Hepatocyte (in vitro differentiated cells): ENCODE results near the gene MUC2. TPM values are rescaled to one million over a fixed set of nuclear protein-coding genes. Genes with fewer than 3 reads are reported as not detected.

ENCODE experiments used
- DNase-seq: peaks from one replicate; pipeline ENCODE4 v3.0.0-alpha.2; 2016; ENCODE audit warnings: low spot score
- H2AFZ ChIP-seq: fragments of 200-600 bp; sonication (generic); 2 replicates; pipeline ENCODE4 v1.6.0; 2016; ENCODE audit warnings: antibody characterized with exemption, mild to moderate bottlenecking
- H3K27ac ChIP-seq: fragments of 200-600 bp; sonication (generic); 2 replicates; pipeline ENCODE4 v1.5.1; 2016; ENCODE audit warnings: mild to moderate bottlenecking
- H3K27me3 ChIP-seq: fragments of 200-600 bp; sonication (generic); 2 replicates; pipeline ENCODE4 v1.6.1; 2016
- H3K36me3 ChIP-seq: fragments of 200-600 bp; sonication (generic); replicated peaks from 2 replicates; pipeline ENCODE4 v1.5.1; 2016; ENCODE audit warnings: low read depth; ENCODE audit not compliant: insufficient read depth
- H3K4me1 ChIP-seq: fragments of 200-600 bp; sonication (generic); 2 replicates; pipeline ENCODE4 v1.5.1; 2016; ENCODE audit warnings: mild to moderate bottlenecking, moderate library complexity; ENCODE audit not compliant: insufficient read depth
- H3K4me2 ChIP-seq: fragments of 200-600 bp; sonication (generic); 2 replicates; pipeline ENCODE4 v1.6.0; 2016
- H3K4me3 ChIP-seq: fragments of 200-600 bp; sonication (generic); 2 replicates; pipeline ENCODE4 v1.5.1; 2016; ENCODE audit warnings: mild to moderate bottlenecking
- H3K79me2 ChIP-seq: fragments of 200-600 bp; sonication (generic); 2 replicates; pipeline ENCODE4 v1.6.0; 2017; ENCODE audit warnings: mild to moderate bottlenecking
- H3K9me2 ChIP-seq: fragments of 200-600 bp; sonication (generic); replicated peaks from 2 replicates; pipeline ENCODE4 v1.6.0; 2017; ENCODE audit warnings: mild to moderate bottlenecking; ENCODE audit not compliant: insufficient read depth
- H3K9me3 ChIP-seq: fragments of 200-600 bp; sonication (generic); 2 replicates; pipeline ENCODE4 v1.5.1; 2016; ENCODE audit warnings: low read depth, mild to moderate bottlenecking
- H4K20me1 ChIP-seq: fragments of 200-600 bp; sonication (generic); 2 replicates; pipeline ENCODE4 v1.6.0; 2016; ENCODE audit warnings: mild to moderate bottlenecking; ENCODE audit not compliant: insufficient read depth, poor library complexity, severe bottlenecking
- CTCF ChIP-seq: fragments of 200-600 bp; sonication (generic); IDR thresholded peaks from 2 replicates; pipeline ENCODE4 v1.5.1; 2016; ENCODE audit warnings: antibody characterized with exemption, mild to moderate bottlenecking; ENCODE audit not compliant: poor library complexity
- EZH2 ChIP-seq: fragments of 200-600 bp; sonication (generic); IDR thresholded peaks from 2 replicates; pipeline ENCODE4 v1.6.1; 2016; ENCODE audit warnings: antibody characterized with exemption, mild to moderate bottlenecking, borderline replicate concordance
- EZH2phosphoT487 ChIP-seq: fragments of 200-600 bp; sonication (generic); IDR thresholded peaks from one replicate; pipeline ENCODE4 v1.6.1; 2018; ENCODE audit warnings: antibody characterized with exemption, mild to moderate bottlenecking, low read depth, moderate library complexity; ENCODE audit not compliant: unreplicated experiment, severe bottlenecking
- WGBS: methylation state at CpG from one replicate; pipeline ENCODE4 v1.1.6; 2016; ENCODE audit warnings: low lambda C conversion rate; ENCODE audit errors: missing lambda C conversion rate; 5-methylcytosine and 5-hydroxymethylcytosine counted together
- polyA plus RNA-seq: library from polyadenylated mRNA; unstranded; fragments of >200 nt; fragmentation: Nextera tagmentation; extraction: Ambion mirVana; gene quantifications from 2 replicates; pipeline ENCODE4 v1.2.1, GENCODE V29; 2016
- total RNA-seq: library from RNA; depleted of rRNA; stranded (reverse); fragments of >200 nt; gene quantifications from 2 replicates; pipeline ENCODE4 v1.2.3, GENCODE V29; 2014

The MUC2 gene
- total and polyA plus RNA-seq, 2 experiments from 2014 or later: 0.77 to 6.7 TPM

DNA sequence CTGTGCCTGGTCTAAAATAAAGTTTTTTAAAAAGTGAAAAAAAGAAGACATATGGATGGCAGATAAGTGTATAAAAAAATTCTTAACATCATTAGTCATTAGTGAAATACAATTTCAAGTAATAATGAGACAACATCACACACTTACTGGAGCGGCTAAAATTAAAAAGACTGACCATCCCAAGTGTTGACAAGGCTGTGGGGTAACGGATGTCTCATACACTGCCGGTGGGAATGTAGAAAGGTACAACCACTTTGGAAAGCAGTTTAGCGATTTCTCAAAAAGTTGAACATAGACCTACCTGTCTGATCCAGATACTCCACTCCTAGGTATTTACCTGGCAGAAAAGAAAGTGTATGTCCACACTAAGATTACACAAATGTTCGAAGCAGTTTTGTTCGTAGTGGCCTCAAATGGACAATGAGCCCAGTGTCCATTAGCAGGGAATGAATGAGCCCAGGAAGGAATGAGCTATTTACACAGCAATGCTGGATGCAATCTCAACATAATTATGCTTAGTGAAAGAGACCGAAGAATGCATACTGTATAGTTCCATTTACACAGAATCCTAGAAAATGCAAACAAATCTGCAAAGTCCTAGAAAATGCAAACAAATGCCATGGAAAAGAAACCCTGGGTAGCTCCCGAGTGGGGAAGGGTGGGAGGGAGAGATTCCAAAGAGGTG lies 6.7 kb upstream of the MUC2 start:
- H3K4me3 ChIP-seq: no peak overlapping the region
- no peaks in the 10 kb centered on the region for H4K20me1 ChIP-seq
- TF ChIP-seq CTCF: no peak
- no peak for TF ChIP-seq EZH2
- TF ChIP-seq EZH2phosphoT487: no peak
- H3K4me1 ChIP-seq: peaks cover 8% of the 10 kb centered on the region
- no peak overlapping the region for H2AFZ ChIP-seq
- H3K79me2 ChIP-seq: no peaks in the 10 kb centered on the region
- H3K36me3 ChIP-seq: no peaks in the 10 kb centered on the region
- H3K4me2 ChIP-seq: no peak overlapping the region
- WGBS: 68% methylated on average over 8 of the region's 8 CpGs
- no peaks in the 10 kb centered on the region for H3K27me3 ChIP-seq
- H3K9me3 ChIP-seq: no peaks in the 10 kb centered on the region
- H3K9me2 ChIP-seq: no peaks in the 10 kb centered on the region
- no peak for DNase-seq
- no peak overlapping the region for H3K27ac ChIP-seq

- no peaks in the 10 kb centered on the region for H3K27me3 ChIP-seq
- no peaks in the 10 kb centered on the region for H3K36me3 ChIP-seq
- no peak for DNase-seq
- H3K9me2 ChIP-seq: no peaks in the 10 kb centered on the region
- no peak overlapping the region for H2AFZ ChIP-seq
- no peaks in the 10 kb centered on the region for H3K79me2 ChIP-seq
- no peaks in the 10 kb centered on the region for H4K20me1 ChIP-seq
- H3K27ac ChIP-seq: no peak overlapping the region
- no peak for TF ChIP-seq EZH2
- H3K9me3 ChIP-seq: no peaks in the 10 kb centered on the region
- no peak overlapping the region for H3K4me2 ChIP-seq
- H3K4me1 ChIP-seq: peaks cover 26% of the 10 kb centered on the region
- H3K4me3 ChIP-seq: no peak overlapping the region
These were observed 4.9 kb upstream of the MUC2 start for GRCh38 chr11:1069740-1070139.

DNA sequence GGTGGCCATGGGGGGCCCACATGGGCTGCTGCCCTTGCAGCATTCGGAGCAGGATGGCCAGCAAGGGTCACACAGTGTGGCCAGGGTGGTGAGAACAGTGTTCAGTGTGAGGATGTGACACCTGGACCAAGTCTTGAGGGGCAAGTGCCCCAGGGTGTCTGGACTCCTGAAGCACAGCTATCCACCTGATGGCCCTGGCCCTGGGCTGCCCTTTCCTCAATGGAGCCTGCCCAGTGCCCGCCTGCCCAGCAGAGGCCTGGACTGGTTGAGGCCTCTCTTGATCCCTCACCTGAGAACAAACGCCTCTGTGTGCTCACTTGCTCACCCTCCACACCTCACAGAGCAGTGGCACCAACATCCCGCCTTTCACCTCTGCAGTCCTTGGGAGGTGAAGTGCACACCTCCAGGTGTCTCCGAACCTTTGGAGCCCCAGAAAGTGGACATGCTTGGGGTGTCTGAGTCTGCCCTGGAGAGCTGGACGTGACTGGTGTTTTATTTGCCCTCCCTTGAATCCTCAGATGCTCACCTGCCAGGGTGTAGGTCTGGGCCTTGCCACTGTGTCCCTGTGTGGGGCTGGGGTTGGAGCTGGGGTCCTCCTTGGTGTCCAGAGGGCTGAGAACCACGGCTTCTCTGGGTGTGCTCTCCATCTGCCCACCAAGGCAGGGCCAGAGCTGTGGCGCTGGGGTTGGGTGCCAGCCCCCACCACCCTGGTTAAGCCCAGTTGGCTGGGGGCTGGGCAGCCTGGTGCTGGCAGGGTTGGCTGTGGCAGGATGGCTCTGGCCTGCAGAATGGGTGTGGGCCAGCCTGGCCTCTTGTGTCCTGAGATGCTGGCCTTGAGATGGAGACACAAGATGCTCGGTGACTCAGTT lies 3.8 kb upstream of the MUC2 start:
- Histone ChIP-seq H3K4me3 (no peak overlapping the region), H3K36me3 (no peaks in the 10 kb centered on the region), H3K27me3 (no peaks in the 10 kb centered on the region), H2AFZ (no peak overlapping the region), H3K79me2 (no peaks in the 10 kb centered on the region), H3K4me2 (no peak overlapping the region), H4K20me1 (no peaks in the 10 kb centered on the region), H3K4me1 (peaks cover 27% of the 10 kb centered on the region), H3K27ac (no peak overlapping the region), H3K9me3 (no peaks in the 10 kb centered on the region), H3K9me2 (no peaks in the 10 kb centered on the region)
- TF ChIP-seq EZH2 (no peak), EZH2phosphoT487 (no peak), CTCF (no peak)
- WGBS: 86% methylated on average over 9 of the region's 9 CpGs
- DNase-seq: no peak

DNA sequence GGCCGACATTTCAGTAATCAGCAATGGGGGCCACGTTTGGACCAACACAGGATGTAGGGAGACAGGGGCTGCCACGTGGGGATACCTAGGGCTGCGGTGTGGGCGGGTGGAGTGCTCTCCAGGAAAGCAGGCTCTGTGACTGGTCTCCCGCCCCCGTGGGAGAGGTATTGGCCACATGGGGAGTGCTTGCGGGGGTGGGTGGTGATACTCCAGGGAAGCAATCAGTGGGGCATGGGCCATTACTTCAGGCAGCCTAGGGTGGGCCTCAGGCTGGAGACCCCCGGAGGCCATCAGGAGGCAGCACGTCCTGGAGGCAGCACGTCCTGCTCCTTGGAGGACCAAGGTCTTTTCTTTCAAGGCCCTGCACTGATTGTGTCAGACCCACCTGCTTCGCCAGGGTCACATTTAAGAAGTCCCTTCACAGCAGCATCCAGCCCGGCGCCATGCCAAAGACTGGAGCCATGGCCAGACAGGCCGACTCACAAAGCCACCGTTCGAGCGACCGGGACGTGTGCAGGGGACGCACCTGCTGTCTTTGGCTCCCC lies 3.0 kb upstream of the MUC2 start:
- 84% methylated on average over 15 of the region's 21 CpGs for WGBS
- H3K4me1 ChIP-seq: peaks cover 27% of the 10 kb centered on the region
- H3K36me3 ChIP-seq: no peaks in the 10 kb centered on the region
- no peak for DNase-seq
- TF ChIP-seq EZH2phosphoT487: no peak
- TF ChIP-seq CTCF: no peak
- no peak for TF ChIP-seq EZH2
- H3K4me3 ChIP-seq: no peak overlapping the region
- H3K27me3 ChIP-seq: no peaks in the 10 kb centered on the region
- no peak overlapping the region for H3K27ac ChIP-seq
- H4K20me1 ChIP-seq: no peaks in the 10 kb centered on the region
- no peak overlapping the region for H3K4me2 ChIP-seq
- H3K9me2 ChIP-seq: no peaks in the 10 kb centered on the region
- no peak overlapping the region for H2AFZ ChIP-seq
- no peaks in the 10 kb centered on the region for H3K79me2 ChIP-seq
- no peaks in the 10 kb centered on the region for H3K9me3 ChIP-seq
